Activated T-helper 1 cell treated with Interleukin-2 at 50 U/mL for 16 hours (primary cell): ENCODE results near the gene PHF1.

Experiments used
- DNase-seq: peaks from one replicate; pipeline ENCODE4 v3.0.0-alpha.2; 2020; ENCODE audit warnings: low read depth

PHF1 gene

GRCh38 chr6:33418690-33419291 lies 8.0 kb downstream of the PHF1 start:
- DNase-seq: no peak

GRCh38 chr6:33419580-33420490 lies 9.0 kb downstream of the PHF1 start, which contains the start of gene SYNGAP1:
Gene SYNGAP1 (plus strand): TSS chr6:33420065. CDS start chr6:33420265, 200 bp downstream.
- no peak for DNase-seq

GRCh38 chr6:33420491-33421343 lies 9.9 kb downstream of the PHF1 start:
- DNase-seq: no peak

- no peak for DNase-seq
Measured at GRCh38 chr6:33421344-33421643, 10.5 kb downstream of the PHF1 start.

- DNase-seq: no peak
Measured at GRCh38 chr6:33423777-33424176, 13.0 kb downstream of the PHF1 start.

GRCh38 chr6:33424855-33425667 lies 14.2 kb downstream of the PHF1 start:
- DNase-seq: no peak

- DNase-seq: peak; percentile 69
Measured at GRCh38 chr6:33425668-33426577, 15.1 kb downstream of the PHF1 start.

GRCh38 chr6:33426590-33427511 lies 16.0 kb downstream of the PHF1 start:
- no peak for DNase-seq

- DNase-seq: peak; percentile 54
Measured at GRCh38 chr6:33427585-33428223, 16.9 kb downstream of the PHF1 start.

GRCh38 chr6:33428224-33428965 lies 17.6 kb downstream of the PHF1 start:
- no peak for DNase-seq

- no peak for DNase-seq
Measured at GRCh38 chr6:33428966-33429749, 18.3 kb downstream of the PHF1 start.

- no peak for DNase-seq
Measured at GRCh38 chr6:33429750-33430052, 18.9 kb downstream of the PHF1 start.

GRCh38 chr6:33430334-33430733 lies 19.5 kb downstream of the PHF1 start:
- no peak for DNase-seq

- peak; percentile 74 for DNase-seq
Measured at GRCh38 chr6:33430991-33431879, 20.4 kb downstream of the PHF1 start.

GRCh38 chr6:33431880-33432541 lies 21.2 kb downstream of the PHF1 start:
- no peak for DNase-seq

GRCh38 chr6:33432546-33432945 lies 21.7 kb downstream of the PHF1 start:
- no peak for DNase-seq
